ENCODE results near the gene KMT2C.

Gene KMT2C

GRCh38 chr7:152189061-152189460 is 246.7 kb downstream of the KMT2C start:
- DNase-seq, result no peak

DNA sequence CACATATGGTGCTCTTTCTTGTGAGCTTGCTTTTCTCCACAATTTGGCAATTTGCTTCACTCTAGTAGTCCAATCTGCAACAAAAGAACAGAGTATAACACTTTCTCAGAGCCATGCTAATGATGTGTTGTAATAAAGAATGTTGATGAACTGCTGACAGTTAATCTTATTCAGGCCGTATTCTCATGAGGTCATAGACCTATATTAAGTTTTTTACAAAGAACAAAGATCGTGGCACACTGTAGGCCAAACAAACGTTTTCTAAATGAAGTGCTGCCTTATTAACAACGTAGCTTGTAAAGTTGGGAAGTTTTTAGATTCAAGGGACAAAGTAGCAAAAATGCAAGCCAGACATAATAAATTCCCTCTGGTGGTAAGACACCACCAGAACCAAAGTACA is 250.2 kb downstream of the KMT2C start:
- no peak for DNase-seq

DNA sequence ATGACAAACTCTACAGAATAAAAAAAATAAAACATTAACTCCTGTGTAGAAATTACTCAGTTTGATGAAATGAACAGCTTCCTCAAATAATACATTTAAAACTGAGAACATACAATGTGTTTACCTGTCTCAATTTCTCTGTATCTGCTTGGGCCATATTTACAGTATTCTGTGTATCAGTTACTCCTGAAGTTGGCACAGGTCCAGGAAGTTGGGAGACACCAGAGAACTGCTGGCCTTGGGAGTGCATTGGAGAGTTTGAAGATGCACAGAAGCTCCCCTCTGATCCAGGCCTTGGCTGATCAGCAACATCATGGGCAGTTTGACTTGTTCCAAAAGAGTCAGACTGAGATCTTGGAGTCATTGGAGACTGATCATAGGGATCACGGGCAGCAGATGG is 255.2 kb downstream of the KMT2C start:
- DNase-seq, result no peak

GRCh38 chr7:152180048-152180447 is 255.8 kb downstream of the KMT2C start:
- DNase-seq, result no peak

GRCh38 chr7:152178405-152179058 is 257.3 kb downstream of the KMT2C start:
- DNase-seq, result no peak

GRCh38 chr7:152177681-152178404 is 258.0 kb downstream of the KMT2C start:
- DNase-seq, result no peak

DNA sequence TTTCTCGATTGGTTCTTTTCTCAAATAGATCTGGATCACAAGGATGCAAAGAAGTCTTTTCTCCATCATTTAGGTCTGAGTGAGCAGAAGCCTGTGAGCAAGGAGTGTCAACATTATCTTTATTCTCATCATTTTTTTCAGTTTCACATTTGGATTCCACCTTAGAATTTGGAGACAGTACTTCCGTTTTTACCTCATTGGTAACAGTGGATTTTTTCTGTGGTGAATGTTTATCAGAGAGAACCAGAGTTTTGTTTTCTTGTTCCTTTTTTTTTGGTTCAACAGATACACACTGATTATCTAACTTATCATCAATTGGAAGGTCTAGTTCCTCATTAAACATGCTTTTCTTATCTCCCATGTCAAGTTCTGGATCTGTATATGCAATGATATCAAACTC is 259.0 kb downstream of the KMT2C start:
- no peak for DNase-seq

DNA sequence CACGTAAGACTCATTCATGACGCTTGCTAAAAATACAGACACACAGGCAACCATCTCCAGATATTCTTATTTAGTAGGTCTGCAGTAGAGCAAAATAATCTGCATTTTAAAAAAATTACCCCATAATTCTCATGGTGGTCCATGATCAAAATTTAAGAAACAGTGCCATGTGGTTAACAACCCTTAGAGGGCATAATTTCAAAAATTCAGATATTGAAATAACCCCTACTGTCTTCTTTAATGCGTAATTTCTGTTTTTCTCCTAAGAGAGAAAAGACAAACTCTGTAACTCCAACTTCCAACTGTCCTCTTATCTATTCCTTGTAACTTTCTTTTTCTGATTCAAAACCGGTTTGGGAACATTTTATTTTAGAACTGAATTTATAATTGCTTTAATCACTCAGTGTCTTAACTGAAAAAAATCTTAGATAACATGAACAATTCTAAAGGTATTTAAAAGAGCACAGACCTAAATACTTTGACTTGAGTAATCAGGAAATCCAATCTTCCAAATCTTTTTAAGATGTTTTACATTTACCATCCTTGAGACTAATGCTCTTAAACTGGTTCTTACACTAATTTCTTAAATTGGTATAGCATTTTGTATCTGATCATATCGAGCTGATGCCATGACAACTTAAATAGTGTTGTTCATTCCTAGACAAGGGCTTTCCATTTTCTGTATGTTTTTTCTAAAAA is 262.3 kb downstream of the KMT2C start:
- no peak for DNase-seq

GRCh38 chr7:152162287-152162686 is 273.5 kb downstream of the KMT2C start:
- DNase-seq, result no peak

GRCh38 chr7:152161171-152161570 is 274.6 kb downstream of the KMT2C start:
- no peak for DNase-seq

DNA sequence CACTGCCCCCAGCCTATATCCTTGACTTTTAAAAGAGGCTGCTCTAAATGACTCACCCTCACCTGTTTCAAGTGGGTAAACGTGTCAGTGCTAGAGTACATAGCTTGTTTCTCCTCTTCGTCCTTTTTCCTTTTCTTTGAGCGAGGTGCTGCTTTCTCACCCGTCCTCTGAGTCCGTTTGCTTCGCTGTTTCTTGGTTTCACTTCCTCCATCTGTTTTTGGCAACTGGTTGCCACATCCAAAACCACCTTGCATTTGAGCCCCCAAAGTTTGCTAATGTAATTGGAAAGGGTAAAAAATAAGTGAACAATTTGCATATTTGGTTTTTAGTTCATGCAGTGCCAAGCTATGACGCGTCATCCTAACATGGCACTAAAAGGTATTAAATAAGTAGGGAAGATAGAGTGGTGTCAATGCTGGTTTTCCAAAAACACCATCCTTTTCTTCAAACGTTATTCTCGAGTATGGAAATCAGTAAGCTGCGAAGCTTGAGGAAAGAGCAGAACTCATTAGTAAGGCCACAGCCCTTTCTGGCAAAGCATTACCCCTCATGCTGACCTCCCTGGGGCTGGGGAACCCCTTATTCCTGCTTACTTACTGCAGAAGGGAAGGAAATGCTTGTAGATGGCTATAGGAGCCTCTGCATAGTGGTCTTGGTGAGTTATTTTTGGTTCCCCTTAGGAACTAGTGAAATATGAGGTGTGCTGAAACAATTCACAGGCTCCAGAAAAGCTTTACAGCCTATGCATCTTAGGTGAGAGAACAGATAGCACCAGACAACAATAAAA is 276.8 kb downstream of the KMT2C start:
- DNase-seq, result no peak

DNA sequence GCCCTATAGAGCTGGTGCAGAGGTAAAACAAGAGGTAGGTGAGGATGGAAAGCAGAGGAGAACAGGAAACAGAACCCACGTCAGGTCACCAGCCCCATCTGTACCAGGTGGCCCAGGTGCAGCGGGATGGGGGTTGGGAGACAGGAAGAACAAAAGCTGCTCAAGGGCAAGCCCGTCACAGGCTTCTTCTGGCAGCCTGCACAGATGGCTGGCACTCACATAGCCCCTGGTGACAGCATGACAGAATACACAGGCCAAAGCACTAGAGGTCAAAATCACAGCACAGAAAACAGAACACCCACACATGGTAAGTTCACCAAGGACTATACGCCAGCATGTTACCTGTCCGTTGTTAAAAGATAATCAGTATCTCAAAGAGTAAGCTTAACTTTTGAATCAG is 283.5 kb downstream of the KMT2C start:
- no peak for DNase-seq

GRCh38 chr7:152149363-152149762 is 286.4 kb downstream of the KMT2C start:
- DNase-seq, result no peak

- DNase-seq, result no peak
Measured at GRCh38 chr7:152148706-152149105, 287.1 kb downstream of the KMT2C start.

- no peak for DNase-seq
Measured at GRCh38 chr7:152145853-152146466, 289.8 kb downstream of the KMT2C start.

DNA sequence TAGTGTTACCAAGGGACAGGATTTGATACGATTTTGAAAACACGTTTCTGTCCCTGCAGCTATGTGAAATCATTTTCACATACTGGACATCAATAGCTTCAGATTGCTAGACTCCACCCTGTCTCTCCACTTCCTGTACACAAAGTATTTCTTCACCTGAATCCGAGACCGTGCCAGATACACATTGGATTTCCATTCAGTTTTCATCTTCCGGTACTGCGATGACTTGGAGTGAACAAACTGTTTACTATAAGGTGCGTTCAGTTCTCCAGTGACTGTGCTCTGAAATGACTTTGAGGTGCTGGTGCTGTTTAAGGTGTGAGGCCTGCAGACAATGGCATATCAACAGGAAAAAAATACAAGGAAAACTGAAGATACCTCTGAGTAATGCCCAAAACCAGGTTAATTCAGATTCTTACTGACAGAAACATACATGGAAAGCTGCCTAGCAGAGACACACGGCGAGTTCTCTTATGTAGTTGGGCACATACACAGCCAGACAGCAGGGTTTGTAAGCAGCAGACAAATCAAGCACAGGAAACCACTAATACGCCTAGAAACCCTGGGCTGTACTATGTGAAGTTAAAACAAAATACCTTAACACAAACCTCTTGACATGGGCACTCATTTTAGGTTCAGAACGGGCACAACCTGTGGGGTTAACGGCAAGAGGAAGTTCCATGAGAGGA is 291.1 kb downstream of the KMT2C start:
- no peak for DNase-seq

- DNase-seq, result no peak
Measured at GRCh38 chr7:152142976-152143595, 292.7 kb downstream of the KMT2C start.

GRCh38 chr7:152140560-152140959 is 295.2 kb downstream of the KMT2C start:
- no peak for DNase-seq

DNA sequence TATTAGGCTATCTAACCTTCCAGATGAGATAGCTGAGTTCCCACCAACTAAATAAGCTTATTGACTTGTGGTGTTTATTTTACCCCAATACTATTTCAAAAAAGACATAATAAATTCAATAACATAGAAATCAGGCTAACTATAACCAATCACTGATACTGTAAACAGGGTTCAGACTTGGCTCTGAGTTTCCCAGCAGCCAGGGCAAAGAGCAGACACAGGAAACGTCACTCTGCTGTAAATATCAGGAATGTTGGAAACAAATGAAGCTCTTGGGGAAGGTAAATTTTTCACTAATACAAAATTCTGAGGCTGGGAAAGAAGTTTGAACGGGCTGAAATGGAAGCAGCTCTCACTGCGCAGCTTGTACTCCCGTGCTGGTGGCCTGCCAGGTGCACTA is 295.7 kb downstream of the KMT2C start:
- DNase-seq, result no peak

DNA sequence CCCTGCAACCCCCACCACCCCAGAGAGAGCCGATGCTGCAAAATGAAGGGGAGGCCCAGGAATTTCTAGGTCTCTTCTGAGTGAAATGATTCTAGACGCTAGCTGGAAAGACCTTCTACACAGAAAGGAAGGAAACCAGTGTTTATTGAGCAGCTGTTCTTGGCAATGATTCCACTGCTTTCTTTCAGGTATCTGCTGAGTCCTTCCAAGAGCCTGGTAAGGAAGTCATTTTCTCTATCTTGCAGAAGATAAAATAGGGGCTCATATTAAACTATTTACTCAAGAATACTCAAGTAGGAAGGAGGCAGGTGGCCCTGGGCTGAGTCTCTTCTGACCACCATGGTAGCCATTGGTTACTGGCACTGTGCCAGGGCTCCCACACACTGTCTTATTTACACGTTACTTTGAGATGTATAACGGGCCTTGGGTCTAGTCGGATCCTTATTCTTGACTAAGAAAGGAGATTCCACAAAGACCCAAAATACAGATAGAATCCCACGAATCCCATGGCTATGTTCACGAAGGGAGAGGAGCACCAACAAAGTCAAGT is 298.3 kb downstream of the KMT2C start:
- DNase-seq, result no peak

DNA sequence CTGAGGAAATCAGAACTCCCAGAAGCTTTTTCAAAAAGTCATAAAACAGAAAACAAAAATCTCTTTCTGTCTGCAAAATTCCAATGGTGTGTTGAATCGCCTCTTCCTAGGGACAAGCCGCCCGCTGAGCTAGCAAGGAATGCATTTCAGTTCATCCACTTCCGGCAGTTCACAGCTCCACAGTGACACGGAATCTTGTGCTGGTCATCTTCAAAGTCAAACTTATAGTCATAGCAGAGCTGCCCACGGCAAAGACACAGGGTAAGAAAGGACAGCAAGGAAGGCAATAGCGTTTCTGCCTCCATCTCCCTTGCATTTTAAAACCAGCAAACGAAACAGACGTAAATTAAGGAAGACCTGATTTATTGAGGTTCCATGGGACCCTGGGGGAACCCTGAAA is 299.1 kb downstream of the KMT2C start:
- no peak for DNase-seq

DNA sequence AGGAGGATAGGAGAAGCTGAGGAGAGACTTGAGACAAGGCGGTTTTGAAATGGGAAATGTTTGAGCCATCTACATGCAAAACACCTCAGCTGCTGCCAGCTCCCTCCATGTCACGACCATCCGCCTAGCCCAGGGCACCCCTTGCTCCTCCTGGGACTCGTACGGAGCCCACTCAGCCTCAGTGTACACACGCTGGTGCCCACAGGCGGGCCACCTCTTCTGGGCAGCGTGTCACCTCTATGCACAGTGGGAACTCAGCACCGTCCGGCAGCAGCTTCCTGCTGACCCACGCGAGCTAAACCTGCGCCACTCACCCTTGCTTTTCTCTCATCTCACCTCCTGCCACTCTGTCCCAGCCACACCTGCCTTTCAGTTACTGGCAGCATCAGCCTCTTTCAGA is 302.0 kb downstream of the KMT2C start:
- no peak for DNase-seq

Measured in NCI-H510A (cell line).